Measurements from ENCODE around the gene POC1A.

DNA sequence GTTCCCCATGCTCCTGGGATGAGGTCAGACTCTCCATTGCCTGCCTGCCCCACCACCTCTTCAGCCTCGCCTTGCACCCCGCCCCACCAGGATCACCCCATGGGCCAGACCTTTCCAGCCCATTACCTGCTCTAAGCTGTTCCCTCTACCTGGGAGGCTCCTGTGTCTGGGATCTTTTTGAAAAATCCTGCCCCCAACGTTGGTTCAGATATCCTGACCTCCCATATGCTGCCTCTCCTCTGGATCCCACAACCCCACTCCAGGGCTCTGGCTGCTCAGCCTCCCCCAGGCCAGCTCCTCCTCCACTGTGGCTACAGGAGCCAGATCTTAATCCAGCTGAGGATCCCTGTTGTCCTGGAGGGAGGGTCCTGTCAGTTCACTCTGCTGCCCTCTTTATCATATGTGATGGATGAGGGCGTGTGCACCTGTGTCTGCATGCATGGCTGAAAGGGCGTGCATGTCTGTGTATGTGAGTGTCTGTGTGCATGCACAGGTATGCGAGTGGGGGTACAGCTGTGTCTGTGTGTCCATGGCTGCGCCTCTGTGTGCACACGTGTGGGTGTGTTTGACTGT, 22.0 kb upstream of the POC1A start:
- TF ChIP-seq, protein P1, sequence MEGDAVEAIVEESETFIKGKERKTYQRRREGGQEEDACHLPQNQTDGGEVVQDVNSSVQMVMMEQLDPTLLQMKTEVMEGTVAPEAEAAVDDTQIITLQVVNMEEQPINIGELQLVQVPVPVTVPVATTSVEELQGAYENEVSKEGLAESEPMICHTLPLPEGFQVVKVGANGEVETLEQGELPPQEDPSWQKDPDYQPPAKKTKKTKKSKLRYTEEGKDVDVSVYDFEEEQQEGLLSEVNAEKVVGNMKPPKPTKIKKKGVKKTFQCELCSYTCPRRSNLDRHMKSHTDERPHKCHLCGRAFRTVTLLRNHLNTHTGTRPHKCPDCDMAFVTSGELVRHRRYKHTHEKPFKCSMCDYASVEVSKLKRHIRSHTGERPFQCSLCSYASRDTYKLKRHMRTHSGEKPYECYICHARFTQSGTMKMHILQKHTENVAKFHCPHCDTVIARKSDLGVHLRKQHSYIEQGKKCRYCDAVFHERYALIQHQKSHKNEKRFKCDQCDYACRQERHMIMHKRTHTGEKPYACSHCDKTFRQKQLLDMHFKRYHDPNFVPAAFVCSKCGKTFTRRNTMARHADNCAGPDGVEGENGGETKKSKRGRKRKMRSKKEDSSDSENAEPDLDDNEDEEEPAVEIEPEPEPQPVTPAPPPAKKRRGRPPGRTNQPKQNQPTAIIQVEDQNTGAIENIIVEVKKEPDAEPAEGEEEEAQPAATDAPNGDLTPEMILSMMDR (IDR thresholded peaks at IDR 0.05), result no peak
- TF ChIP-seq POLR2AphosphoS5 (IDR thresholded peaks at IDR 0.05) (no peak), POLR2A (IDR thresholded peaks at IDR 0.05) (no peak), EP300 (IDR thresholded peaks at IDR 0.05) (no peak)
